ENCODE measurements around the gene MEI1.

The MEI1 gene

GRCh38 chr22:41787331-41787730 lies 88.0 kb downstream of the MEI1 start:
- no peak for DNase-seq

GRCh38 chr22:41793871-41794270 lies 94.6 kb downstream of the MEI1 start:
- DNase-seq: no peak

GRCh38 chr22:41798736-41799135 lies 99.4 kb downstream of the MEI1 start:
- DNase-seq: no peak

GRCh38 chr22:41799486-41800347 lies 100.4 kb downstream of the MEI1 start:
- DNase-seq: no peak

- DNase-seq: peak; percentile 34
Observed at GRCh38 chr22:41800348-41801146, 101.2 kb downstream of the MEI1 start, which contains the start of gene CCDC134. TSS of gene CCDC134 (plus strand) at chr22:41800679. CDS start at chr22:41808891, 8,212 bp downstream.

GRCh38 chr22:41801147-41801819 lies 102.0 kb downstream of the MEI1 start:
- no peak for DNase-seq

DNA sequence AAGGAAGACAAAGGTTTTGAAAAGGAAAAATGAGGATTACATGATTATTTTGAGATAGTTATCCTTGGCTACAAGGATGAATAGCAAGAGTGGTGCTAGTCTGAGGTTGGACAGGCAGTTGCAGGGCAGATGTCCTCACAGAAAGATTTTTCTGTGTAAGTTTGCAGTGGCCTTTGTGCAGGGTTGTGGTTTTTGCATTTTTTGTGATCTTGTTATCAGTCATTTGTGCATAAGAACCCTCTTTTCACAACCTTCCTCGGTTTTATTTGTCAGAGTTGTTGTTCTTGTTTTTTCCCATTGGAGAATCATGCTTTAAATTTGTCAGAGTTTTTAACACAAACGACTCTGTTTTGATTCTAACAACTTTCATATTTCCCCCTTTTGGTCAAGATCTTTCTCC lies 102.6 kb downstream of the MEI1 start:
- no peak for DNase-seq

- DNase-seq: no peak
Observed at GRCh38 chr22:41805639-41806038, 106.3 kb downstream of the MEI1 start.

DNA sequence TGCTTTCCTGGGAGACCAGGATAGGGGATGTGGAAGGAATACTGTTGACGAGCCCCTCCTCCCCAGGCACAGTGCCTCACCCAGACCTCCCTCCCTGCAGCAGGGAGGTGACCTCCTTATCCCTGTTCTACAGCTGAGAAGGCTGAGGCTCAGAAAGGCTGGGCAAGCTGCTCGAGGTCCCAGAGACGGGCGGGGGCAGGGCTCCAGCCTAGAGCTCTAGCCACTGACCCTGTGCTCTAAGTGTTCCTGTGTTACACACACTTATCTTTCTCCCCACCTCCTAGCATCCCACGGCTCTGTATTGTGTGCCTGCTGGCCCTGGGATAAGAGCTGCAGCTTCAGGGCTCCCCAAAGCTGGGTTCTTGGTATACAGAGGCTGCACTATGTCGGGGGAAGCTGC lies 109.1 kb downstream of the MEI1 start:
- DNase-seq: no peak

- no peak for DNase-seq
Observed at GRCh38 chr22:41810022-41810421, 110.7 kb downstream of the MEI1 start.

DNA sequence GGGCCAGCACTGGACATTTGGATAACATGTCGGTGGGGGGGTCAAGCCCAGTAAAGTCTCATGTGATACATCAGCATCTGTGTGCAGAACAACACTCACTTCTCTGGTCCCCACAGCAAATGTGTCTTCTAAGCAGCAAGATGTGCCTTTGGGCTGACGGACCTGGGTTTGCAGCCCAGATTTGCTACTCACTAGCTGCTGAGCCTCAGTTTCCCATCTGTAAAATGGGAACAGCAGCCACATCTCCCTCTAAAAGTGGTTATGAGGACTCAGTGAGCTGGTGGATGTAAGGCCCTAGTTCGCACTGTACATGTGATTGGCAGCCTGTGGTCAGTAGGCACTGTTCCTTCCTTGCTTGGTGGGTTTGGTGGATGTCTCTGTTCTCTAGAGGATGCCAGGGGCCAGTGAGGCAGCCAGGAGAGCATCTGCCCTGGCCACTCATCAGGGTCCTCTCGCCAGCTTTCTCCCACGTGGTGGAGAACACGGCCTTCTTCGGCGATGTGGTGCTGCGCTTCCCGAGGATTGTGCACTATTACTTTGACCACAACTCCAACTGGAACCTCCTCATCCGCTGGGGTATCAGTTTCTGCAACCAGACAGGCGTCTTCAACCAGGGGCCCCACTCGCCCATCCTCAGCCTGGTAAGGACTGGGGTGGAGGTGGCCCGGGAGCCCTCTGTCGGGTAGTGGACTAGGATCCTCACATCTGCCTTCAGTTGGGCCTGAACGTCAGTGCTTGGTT lies 113.7 kb downstream of the MEI1 start:
- DNase-seq: no peak

- DNase-seq: no peak
Observed at GRCh38 chr22:41813726-41814410, 114.6 kb downstream of the MEI1 start.

DNA sequence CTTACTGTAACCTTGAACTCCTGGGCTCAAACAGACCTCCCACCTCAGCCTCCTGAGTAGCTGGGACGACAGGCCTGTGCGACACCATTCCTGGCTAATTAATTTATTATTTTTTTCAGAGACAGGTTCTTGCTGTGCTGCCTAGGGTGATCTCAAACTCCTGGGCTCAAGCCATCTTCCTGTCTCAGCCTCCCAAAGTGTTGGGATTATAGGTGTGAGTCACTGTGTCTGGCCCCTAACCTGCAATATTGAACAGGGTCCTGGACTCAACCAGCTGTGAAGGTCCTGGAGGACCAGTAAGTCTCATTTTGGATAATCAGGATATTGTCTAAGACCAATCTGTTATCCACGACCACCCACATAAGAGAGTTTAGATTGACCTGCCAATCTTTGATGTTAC lies 116.4 kb downstream of the MEI1 start:
- no peak for DNase-seq

DNA sequence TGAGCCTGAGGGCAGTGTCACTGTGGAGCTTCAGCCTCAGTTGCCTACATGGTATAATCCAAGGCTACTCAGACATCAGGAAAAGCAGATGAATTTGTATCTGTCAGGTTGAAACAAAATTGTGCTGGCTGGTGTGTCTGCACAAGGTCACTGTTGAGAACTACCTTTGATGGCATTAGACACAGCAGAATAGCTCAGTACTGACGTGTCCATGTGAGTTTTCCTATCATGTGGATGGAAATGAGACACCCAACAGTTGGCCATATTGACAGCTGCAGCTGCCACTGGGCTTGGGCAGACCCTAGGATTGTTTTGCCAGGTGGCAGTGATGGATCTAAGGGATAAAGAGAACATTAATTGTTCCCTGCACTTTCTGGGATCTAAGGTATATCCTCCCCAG lies 116.9 kb downstream of the MEI1 start:
- DNase-seq: no peak

DNA sequence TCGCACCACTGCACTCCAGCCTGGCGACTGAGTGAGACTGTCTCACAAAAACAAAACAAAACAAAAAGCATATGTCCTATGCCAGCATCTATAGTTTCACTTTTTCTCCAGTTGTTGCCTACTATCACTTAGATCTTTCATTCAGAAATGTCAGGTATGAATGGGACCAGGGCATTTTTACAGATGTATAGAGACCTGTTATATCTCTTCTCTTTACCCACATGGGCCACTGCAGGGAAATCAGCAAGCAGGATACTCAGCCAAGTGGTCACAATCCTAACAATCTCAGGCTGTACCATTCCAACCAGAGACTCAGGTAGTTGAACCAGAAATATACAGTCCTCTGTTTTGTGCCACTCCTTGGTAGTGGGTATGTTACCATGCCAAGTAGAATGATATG lies 117.6 kb downstream of the MEI1 start:
- no peak for DNase-seq

- no peak for DNase-seq
Observed at GRCh38 chr22:41818011-41818410, 118.7 kb downstream of the MEI1 start.

DNA sequence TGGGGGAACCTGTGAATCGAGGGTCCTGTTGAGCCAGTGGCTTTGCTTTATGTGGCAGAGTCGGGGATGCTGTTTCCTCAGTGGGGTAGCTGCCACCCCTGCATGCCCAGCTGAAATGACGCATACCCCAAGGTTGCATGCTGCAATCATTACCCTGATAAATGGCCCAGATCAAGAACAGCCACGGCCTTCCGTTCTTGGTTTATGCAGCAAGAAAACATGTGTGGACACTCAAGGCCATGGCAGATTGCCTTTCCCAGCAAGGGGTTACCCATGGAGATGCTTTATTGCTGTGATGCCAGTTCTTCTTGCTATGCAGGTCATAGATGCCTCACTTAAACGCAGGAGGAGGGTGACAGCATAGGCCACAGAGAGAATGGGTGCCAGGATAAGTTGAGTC lies 119.3 kb downstream of the MEI1 start:
- DNase-seq: no peak

GRCh38 chr22:41819257-41819656 lies 120.0 kb downstream of the MEI1 start:
- DNase-seq: no peak

DNA sequence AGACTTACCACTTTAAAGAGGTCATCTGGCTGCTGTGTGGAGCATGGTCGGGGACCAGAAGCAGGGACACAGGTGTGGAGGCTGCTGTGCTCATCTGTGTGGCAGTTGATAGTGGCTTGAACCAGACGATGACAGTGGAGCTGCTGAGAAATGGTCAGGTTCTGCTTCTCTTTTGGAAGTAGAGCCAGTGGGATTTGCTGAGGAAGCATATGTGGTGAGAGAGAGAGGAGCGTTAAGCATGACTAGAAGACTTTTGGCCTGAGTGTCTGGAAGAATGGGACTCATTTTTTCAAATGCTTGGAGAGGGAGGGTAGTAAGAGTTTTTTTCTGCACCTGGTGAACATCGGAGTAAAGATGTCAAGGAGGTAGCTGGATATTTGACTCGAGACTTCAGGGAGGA lies 121.1 kb downstream of the MEI1 start:
- DNase-seq: no peak

DNA sequence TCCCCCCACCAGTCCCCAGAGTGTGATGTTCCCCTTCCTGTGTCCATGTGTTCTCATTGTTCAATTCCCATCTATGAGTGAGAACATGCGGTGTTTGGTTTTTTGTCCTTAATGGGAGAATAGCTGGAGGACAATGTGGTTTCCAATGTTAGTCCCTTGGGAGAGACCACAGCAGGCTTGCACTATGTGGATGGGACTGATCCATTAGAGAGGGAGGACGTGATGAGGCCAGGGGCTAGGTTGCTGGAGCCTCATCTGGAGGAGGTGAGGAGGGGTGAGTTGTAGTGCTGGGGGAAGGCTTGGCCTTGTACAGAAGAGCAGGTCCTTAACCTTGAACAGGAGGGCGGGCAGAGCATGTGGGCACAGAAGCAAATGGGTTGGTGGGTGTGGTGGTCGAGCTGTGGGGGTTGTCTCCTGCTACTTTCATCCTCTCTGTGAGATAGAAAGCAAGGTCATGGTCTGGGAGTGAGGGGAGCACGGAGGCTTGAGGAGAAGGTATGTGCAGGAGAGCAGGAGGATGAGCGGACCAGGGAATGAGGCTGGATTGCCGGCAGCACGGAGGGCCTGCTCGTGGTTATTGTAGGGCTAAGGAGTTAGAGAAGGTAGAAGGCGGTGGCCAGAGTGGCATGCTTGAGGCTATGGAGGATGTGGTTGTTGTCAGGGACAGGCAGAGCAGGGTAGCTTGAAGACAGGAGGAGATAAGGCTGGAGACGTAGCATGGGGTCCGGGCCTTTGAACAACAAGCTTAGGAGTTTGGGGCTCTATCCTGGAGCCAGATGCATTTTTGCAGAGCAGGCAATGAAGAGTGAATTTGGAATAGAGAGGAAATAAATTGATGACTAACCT lies 122.4 kb downstream of the MEI1 start:
- DNase-seq: no peak

All from SIG-M5 (cell line).